ENCODE data around the gene MAGEA8.
"Not testable (repeated sequence)": the region's sequence is repeated elsewhere in the genome, so short reads cannot be mapped to it uniquely, and the experiment has no call there.

Gene MAGEA8

GRCh38 chrX:149881081-149881711 is at the start of gene MAGEA8:
TSS of gene MAGEA8 (plus strand) at chrX:149881183. CDS start at chrX:149884273, 3,090 bp downstream.
- DNase-seq (ENCODE audit: low read depth): no peak

GRCh38 chrX:149831473-149831872 is 49.5 kb upstream of the MAGEA8 start:
- no peak for DNase-seq (ENCODE audit: low read depth)

DNA sequence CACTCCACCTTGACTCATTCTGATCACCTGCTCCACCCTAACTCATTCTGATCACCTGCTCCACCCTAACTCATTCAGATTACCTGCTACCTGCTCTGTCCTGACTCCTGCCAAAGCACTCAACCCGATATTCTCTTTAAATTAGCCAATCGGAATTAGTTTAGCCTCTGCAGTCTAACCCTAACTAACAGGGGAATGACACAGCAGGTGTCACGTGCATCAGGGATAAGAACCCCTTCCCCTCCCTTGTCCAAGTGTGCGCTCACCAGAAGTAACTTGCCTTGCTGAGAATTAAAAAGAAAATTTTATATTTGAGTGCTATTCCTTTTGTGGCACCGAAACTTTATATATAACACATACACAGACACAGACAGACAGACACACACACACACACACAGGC is 44.3 kb upstream of the MAGEA8 start:
- not testable (repeated sequence) for DNase-seq (ENCODE audit: low read depth)

DNA sequence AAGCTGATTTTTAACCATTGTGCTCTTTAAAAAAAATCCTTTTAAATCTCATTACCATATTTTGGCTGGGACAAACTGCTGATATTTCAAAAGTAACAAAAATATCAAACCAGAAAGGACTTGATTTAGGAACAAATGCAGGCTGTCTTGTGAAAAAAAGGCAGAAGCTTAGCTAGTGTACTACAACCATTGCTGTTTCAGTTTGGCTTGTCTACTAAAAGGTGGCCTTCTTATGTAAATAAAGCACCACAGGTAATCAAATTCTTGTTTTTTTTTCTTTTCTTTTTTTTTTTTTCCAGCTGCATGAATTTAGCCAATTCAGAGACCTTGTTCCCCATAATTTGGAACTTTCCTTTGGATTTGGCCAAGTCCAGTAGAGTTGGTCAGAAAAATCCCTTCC is 43.8 kb upstream of the MAGEA8 start:
- no peak for DNase-seq (ENCODE audit: low read depth)

- no peak for DNase-seq (ENCODE audit: low read depth)
Measured at GRCh38 chrX:149837639-149838038, 43.3 kb upstream of the MAGEA8 start.

DNA sequence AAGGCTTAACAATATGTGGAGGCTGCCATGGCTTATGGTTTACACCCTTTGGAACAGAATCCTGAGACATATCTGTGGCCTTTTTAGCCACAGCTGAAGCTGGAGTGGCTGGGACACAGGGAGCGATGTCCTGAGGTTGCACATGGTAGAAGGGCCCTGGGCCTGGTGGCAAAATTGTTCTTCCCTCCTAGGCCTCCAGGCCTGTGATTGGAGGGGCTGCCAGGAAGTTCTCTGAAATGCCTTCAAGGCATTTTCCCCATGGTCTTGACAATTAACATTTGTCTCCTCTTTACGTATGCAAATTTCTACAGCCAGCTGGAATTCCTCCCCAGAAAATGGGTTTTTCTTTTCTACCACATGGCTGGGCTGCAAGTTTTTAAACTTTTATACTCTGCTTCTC is 39.1 kb upstream of the MAGEA8 start:
- no peak for DNase-seq (ENCODE audit: low read depth)

GRCh38 chrX:149845385-149845784 is 35.6 kb upstream of the MAGEA8 start:
- no peak for DNase-seq (ENCODE audit: low read depth)

GRCh38 chrX:149846789-149847188 is 34.2 kb upstream of the MAGEA8 start:
- DNase-seq (ENCODE audit: low read depth): no peak

DNA sequence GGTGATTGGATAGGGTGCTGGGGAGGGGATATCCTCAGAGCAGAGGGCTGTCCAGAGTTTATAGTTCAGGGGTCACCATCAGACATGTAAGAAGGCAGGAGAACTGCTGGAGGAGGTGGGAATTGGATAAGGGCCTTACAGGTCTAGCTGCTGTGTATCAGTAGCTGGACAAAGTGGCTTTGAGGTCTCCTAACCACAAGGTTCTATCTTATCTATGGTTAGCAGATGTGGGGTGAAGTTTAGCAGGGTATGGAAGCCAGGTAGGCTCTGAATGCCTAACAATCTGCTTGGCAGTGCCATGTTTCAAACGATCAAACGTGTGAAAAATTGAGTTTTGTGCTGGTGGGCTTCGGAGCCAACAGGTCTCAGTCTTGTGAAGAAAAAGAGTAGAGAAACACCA is 32.1 kb upstream of the MAGEA8 start:
- DNase-seq (ENCODE audit: low read depth): no peak

DNA sequence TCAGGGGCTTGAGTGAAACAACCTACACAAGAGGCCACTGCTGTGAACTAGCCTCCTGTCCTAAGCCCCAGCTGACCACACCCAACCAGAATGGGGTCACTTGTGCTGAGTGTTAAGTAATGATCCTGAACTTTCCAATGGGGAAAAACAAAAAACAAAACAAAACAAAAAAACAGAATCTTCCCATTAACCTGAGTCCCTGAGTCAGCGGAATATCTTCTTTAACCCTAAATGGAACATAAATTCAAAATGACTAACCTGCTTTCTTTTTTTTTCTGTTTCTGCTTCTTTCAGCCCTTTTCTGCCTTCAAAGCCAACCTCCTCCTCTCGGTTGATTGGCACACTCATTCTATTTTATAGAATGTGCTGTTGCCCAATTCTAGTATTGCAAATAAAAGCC is 31.2 kb upstream of the MAGEA8 start:
- DNase-seq (ENCODE audit: low read depth): no peak

GRCh38 chrX:149851864-149852263 is 29.1 kb upstream of the MAGEA8 start:
- no peak for DNase-seq (ENCODE audit: low read depth)

DNA sequence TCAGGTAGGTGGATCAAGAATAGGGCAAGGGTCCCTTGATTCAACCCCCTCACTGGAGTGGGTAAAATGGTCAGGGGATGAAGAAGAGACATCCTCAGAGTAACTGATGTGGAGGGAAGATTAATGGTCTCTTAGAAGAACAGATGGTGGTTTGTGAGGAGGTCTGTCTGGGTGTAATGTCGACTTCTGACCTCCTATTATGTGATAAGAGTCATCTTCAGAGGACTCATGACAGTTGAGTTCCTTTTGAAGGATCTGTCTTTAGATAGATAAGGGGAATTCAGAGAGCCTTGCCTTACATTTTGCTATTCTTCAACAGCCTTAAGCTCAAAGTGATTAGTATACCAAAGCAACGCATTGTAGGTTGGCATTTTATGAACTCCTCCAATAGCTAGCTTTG is 27.1 kb upstream of the MAGEA8 start:
- DNase-seq (ENCODE audit: low read depth): no peak

DNA sequence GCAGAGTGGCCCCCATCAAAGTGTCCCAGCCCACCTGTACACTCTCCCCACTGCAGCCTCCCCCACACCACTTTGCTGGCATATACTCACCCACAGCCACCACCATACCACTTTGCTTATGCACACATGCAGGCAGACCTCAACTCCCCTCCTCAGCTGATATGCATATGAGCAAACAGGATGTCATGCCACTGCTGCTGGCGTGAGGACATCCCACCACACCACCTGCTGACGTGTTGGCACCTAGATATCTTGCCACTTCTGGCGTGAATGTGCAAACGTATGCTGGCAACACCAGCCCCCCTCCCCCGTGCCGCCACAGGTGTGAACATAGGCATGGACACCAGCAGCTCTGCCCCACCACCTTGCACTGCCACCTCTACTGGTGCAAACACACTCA is 22.4 kb upstream of the MAGEA8 start:
- DNase-seq (ENCODE audit: low read depth): no peak

- DNase-seq (ENCODE audit: low read depth): no peak
Measured at GRCh38 chrX:149860445-149860844, 20.5 kb upstream of the MAGEA8 start.

- no peak for DNase-seq (ENCODE audit: low read depth)
Measured at GRCh38 chrX:149865390-149865789, 15.6 kb upstream of the MAGEA8 start.

- DNase-seq (ENCODE audit: low read depth): no peak
Measured at GRCh38 chrX:149867488-149867887, 13.5 kb upstream of the MAGEA8 start.

GRCh38 chrX:149870840-149871239 is 10.1 kb upstream of the MAGEA8 start:
- DNase-seq (ENCODE audit: low read depth): no peak

GRCh38 chrX:149871433-149871832 is 9.6 kb upstream of the MAGEA8 start:
- no peak for DNase-seq (ENCODE audit: low read depth)

DNA sequence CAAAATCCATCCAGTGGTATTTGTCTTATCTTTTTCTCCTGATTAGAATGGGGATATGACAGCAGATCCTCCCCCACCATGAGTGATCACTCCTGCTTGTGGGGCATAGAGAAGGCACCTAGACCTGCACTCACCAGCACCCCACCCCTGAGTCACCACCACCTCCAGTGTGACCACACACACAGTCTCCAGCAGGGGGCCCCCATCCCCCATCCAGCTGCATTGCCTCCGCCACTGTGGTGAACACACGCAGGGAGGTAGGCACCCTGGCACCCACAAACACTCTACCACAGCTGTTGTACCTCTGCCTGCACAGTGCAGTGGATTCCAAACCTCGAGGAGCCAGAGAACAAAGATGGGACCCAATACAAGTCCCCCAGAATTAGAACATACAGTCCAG is 9.0 kb upstream of the MAGEA8 start:
- peak; percentile 40 for DNase-seq (ENCODE audit: low read depth)

- DNase-seq (ENCODE audit: low read depth): no peak
Measured at GRCh38 chrX:149877157-149877556, 3.8 kb upstream of the MAGEA8 start.

DNA sequence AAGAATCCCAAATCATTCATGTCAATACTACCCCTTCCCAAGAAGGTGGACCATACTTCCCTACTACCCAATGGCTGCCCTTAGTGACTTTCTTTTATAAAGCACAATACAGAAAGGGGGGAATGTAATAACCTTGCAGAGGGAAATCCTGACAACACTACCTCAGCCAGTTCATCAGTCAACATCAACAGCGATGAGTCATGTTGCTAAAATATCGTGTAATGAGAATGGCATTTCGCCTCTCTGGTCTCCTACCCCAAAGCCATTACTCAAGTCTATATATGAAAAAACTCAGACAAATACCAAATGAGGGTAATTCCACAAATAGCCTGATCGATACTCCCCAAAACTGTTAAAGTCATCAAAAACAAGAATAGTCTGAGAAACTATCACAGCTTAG is 3.3 kb upstream of the MAGEA8 start:
- no peak for DNase-seq (ENCODE audit: low read depth)

GRCh38 chrX:149890828-149891227 is 9.8 kb downstream of the MAGEA8 start:
- not testable (repeated sequence) for DNase-seq (ENCODE audit: low read depth)

- DNase-seq (ENCODE audit: low read depth): no peak
Measured at GRCh38 chrX:149898554-149898953, 17.6 kb downstream of the MAGEA8 start.

DNA sequence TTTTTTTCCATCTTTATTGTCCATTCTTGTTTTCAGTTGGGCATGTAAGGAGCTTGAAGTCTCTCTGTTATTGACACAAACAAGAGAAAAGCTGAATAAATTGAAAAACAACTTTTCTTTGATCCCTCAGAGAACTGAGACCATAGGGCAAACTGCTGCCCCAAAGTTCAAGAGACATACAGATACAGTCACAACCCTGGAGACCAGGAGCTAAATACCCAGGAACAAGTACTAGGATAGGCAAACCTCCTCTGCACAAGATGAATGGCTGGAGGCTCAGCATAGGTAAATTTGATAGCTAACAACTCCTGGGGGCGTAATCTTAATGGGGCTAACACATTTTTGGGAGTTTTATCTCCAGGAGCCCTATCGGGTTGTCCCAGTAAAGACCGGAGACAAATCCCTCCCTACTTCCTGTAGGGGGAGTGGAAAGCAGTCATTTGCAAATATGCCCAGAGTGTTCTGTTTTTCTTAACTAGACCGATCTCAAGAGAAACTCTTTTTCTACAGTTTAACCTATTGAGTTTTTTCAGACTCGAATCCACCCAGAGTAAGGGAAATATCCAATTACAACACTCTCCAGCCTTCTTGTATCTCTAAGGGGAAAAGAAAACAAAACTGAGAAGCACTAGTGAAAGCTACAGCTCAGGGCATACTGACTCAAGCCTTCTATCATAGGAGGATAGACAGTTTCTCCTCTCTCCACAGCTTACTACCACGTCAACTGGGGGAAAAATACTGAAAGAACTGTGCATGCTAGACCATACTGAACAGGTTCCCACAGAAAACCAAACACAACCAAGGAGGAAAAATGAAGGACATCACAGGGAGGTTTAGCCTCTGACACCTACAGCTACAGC is 23.1 kb downstream of the MAGEA8 start:
- no peak for DNase-seq (ENCODE audit: low read depth)
